GM19035 (cell line): ENCODE measurements around the gene ZNF804A.

Experiments used
- ATAC-seq: cut with Tn5 transposase; IDR thresholded peaks from one replicate; pipeline ENCODE4 v1.9.1; 2021; ENCODE audit not compliant: unreplicated experiment

The ZNF804A gene

DNA sequence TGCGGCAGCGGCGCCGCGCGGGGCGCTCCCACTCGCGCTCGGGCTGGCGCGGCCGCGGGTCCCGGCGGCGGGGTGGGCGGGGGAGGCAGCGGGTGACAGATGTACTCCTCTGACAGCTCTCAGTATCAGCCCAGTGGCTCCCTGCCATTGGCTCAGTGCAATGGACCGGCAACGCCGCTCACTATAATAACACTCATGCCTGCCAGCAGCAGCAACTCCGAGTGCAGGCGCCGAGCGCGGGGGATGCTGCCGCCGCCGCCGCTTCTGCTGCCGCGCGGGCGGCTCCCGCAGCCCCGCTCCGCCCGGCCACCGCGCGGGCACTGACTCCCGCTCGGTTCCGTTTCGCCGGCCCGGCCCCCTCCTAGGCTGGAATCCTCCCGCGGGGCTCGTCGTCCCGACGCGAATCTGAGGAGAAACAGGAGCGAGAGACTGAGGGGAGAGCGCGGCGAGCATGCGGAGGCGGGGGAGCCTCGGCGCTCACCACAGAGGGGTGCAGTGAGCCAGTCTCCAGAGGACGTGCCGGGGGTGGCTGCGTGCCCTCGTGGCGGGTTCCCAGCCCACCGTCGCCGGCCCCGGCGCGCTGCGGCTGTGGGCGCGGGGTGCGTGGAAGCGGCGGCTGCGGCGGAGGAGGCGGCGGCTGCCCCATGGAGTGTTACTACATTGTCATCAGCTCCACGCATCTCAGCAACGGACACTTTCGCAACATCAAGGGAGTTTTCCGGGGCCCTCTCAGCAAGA lies at the start of gene ZNF804A:
Gene ZNF804A, plus strand, starts transcription at position 214 of the 738 bp plus-strand sequence. Its CDS starts 431 bp downstream, at position 645.
- ATAC-seq = peak; percentile 74

GRCh38 chr2:184549153-184549552 lies 49.2 kb upstream of the ZNF804A start:
- ATAC-seq = no peak

DNA sequence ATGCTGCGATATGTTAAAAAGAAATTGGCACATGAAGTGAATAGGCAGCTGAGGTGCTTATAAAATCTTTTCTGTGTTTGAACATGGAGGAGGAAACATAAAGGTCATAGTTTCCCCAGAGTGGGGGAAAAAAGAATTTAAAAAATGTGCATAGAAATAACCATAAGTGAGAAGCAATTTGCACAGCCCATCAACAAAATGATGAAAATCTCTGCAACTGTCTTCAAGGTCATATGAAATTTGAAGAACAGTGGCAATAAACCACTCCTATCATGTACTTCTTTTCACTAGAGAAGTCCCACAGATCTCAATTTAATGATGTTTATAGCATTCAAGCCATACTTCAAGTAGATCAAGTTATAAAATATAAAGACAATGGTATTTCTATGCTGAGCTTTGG lies 46.7 kb upstream of the ZNF804A start:
- ATAC-seq = no peak

- ATAC-seq = no peak
Observed at GRCh38 chr2:184554736-184555135, 43.6 kb upstream of the ZNF804A start.

- ATAC-seq = no peak
Observed at GRCh38 chr2:184555352-184555751, 43.0 kb upstream of the ZNF804A start.

DNA sequence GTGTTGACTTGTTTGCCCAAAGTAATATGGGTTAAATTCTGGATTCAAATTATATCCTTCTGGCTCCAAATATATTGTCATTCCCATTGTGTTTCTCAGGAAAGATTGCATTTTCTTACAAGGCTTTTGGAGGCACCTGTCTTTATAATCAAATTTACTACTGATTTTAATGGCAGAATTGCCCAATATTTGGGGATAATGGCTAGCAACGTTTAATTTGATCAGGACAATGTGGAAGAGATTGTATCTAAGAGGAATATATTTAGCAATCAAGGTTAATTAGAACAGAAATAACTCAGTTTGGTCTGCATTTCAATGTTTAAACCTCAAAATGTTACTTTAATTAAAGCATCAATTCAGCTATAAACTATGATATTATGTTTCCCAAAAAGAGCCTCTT lies 41.7 kb upstream of the ZNF804A start:
- no peak for ATAC-seq

DNA sequence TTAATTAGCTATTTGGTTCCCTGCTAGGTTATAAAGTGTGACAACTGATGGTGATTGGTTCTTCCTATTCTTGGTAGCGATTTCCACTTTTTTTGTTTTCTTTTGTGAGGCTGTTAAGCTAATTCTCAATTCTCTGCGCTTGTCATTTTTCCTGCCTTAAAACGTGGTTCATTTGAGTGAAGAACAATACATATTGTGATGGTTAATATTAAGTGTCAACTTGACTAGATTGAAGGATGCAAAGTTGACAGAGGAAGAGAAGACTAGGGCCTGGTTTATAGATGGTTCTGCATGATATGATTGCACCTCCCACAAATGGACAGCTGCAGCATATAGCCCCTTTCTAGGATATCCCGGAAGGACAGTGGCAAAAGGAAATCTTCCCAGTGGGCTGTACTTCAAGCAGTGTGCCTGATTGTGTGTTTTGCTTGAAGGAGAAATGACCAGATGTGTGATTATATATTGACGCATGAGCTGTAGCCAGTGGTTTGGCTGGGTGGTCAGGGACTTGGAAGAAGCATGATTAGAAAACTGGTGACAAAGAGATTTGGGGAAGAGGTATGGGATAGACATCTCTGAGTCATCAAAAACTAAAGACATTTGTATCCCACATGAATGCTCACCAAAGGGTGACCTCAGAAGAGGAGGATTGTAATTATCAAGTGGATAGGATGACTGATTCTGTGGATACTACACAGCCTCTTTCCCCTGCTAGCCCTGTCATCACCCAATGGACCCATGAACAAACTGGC lies 39.4 kb upstream of the ZNF804A start:
- ATAC-seq = no peak

- ATAC-seq = no peak
Observed at GRCh38 chr2:184560603-184561002, 37.7 kb upstream of the ZNF804A start.

DNA sequence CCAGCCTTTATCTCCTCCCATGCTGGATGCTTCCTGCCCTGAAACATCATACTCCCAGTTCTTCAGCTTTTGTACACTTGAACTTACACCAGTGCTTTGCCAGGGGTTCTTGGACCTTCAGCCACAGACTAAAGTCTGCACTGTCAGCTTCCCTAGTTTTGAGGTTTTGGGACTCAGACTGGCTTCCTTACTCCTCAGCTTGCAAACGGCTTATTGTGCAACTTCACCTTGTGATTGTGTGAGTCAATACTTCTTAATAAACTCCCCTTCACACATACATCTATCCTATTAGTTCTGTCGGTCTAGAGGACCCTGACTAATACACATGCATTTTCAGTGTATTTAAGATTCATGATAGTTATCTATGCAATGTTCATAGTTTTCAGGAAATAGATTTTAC lies 35.8 kb upstream of the ZNF804A start:
- ATAC-seq = no peak

DNA sequence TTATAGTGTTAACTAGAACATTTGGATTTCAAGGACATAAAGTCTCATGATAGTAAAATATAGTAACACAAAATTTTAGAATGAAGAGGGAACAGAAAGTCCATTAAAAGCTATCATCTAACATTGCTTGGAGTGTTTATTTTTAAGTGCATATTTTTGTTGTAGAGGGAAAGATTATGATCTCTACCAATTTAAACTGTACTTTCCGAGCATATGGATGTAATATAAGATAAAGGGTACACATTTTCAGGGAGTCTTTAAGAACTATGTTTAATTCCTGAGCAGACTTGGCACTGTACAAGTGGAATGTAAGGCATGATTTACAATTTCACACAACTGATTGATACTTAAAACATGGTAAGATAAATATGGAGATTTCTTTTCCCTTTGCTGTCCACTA lies 34.2 kb upstream of the ZNF804A start:
- ATAC-seq = no peak

GRCh38 chr2:184566716-184567115 lies 31.6 kb upstream of the ZNF804A start:
- no peak for ATAC-seq

- no peak for ATAC-seq
Observed at GRCh38 chr2:184577056-184577455, 21.3 kb upstream of the ZNF804A start.

GRCh38 chr2:184577743-184578142 lies 20.6 kb upstream of the ZNF804A start:
- ATAC-seq = no peak

GRCh38 chr2:184579226-184579625 lies 19.1 kb upstream of the ZNF804A start:
- no peak for ATAC-seq

- no peak for ATAC-seq
Observed at GRCh38 chr2:184581391-184581790, 16.9 kb upstream of the ZNF804A start.

DNA sequence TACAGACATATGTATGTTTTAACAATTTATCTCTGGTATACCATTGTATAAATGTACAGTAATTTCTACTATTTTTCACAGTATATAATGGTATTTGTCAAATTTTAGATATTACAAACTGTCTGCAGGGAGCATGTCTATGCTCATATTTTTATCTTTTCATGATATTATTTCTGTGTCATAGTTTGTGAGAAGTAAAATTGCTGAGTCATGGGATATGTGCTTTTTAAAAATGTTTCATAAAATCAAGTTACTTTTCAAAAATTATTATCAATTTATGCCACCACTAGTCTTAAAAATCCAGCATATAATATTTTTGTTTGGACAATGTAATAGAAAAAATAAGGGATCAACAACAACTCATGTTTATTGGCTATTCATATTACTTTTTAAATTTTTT lies 9.1 kb upstream of the ZNF804A start:
- ATAC-seq = no peak

GRCh38 chr2:184596819-184597411 lies 1.4 kb upstream of the ZNF804A start:
- peak; percentile 32 for ATAC-seq

GRCh38 chr2:184597571-184597991 lies 748 bp upstream of the ZNF804A start:
- peak; percentile 18 for ATAC-seq

DNA sequence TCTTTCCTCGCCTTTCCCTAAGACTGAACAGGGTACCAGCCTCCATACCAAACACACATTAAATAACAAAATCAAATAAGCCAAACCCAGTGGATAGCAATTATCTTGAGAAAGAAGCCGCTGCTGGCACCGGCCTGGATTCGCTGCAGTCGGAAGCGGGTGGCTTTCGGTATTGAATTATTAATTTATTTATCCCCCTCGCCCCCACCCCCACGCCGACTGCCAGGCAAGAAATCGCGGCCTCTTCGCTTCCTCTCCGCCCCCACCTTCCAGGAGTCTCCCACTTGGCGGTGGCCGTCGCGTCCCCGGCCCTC lies 370 bp upstream of the ZNF804A start:
- peak; percentile 3 for ATAC-seq

DNA sequence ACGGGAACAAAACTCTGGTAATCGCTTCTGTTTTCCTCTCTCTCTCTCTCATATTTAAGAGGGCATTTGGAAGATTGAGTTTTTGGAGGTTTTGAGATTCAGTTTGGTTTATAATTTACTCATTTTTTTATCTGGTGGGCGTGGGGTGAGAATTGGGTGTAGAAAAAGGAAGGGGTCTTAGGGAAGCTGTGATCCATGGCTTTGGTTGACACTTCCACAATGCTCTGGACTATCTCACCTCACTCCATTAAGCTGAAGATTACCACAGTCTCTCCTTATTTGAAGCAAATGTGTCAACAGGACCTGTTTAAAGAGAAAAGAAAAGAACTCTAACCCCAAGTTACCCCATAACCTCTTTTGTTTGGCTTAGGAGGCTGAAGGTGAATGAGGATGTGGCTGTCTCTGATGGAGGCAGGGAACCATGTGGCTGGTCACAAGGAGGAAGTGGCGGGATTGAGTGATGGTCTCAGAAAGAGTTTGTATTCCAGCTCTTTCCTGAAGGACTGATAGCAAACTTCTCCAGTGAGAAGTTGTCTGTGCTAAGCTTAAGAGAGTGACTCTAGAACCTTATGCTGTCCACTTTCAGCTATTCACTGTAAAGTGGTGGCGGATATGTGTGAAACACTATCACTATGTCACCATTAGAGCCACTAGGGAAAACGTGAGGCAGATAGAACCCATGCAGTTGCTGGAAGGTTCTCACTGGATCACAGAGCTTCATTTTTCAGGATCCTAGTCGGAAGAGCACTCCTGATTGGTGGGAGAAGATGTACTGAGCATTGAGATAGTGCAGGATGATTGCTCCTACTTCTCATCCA lies 934 bp downstream of the ZNF804A start:
- no peak for ATAC-seq

- ATAC-seq = no peak
Observed at GRCh38 chr2:184599872-184600222, 1.5 kb downstream of the ZNF804A start.
